ENCODE measurements around the gene CNTFR. TPM values are rescaled to one million over a fixed set of nuclear protein-coding genes. Genes with fewer than 3 reads are reported as not detected.

CNTFR gene
- total and polyA plus RNA-seq, 4 donors = 0.10 to 9.9 (median 2.8) TPM

Other genes with a start within 250 kb of the CNTFR start
- gene MYORG, start 212.8 kb downstream of the CNTFR start, total RNA-seq = 1 to 10 TPM; 6.1 to 9.6 TPM
- 1 to 10 TPM; 1.6 to 2.1 TPM for gene MYORG, start 212.8 kb downstream of the CNTFR start, polyA plus RNA-seq
- gene FAM219A, start 131.2 kb downstream of the CNTFR start, total RNA-seq = 10 to 100 TPM; 43.9 to 48.0 TPM
- 10 to 100 TPM; 10.1 to 10.6 TPM for gene FAM219A, start 131.2 kb downstream of the CNTFR start, polyA plus RNA-seq
- gene DNAI1, start 130.9 kb downstream of the CNTFR start, total RNA-seq = not detected
- gene DNAI1, start 130.9 kb downstream of the CNTFR start, polyA plus RNA-seq = not detected
- gene ENHO, start 66.7 kb downstream of the CNTFR start, total RNA-seq = not detected
- not detected for gene ENHO, start 66.7 kb downstream of the CNTFR start, polyA plus RNA-seq
- 1 to 10 TPM; 6.0 to 9.8 TPM for gene RPP25L, start 22.4 kb upstream of the CNTFR start, total RNA-seq
- 10 to 100 TPM; 16.2 to 17.3 TPM for gene RPP25L, start 22.4 kb upstream of the CNTFR start, polyA plus RNA-seq
- gene DCTN3, start 30.8 kb upstream of the CNTFR start, total RNA-seq = 10 to 100 TPM; 56.7 to 61.4 TPM
- 100 to 1,000 TPM; 106 to 111 TPM for gene DCTN3, start 30.8 kb upstream of the CNTFR start, polyA plus RNA-seq
- not detected for gene ARID3C, start 39.3 kb upstream of the CNTFR start, total RNA-seq
- not detected for gene ARID3C, start 39.3 kb upstream of the CNTFR start, polyA plus RNA-seq
- 10 to 100 TPM; 31.8 to 42.9 TPM for gene SIGMAR1, start 48.1 kb upstream of the CNTFR start, total RNA-seq
- gene SIGMAR1, start 48.1 kb upstream of the CNTFR start, polyA plus RNA-seq = 10 to 100 TPM; 26.3 to 48.1 TPM
- 10 to 100 TPM; 27.2 to 50.9 TPM for gene GALT, start 57.0 kb upstream of the CNTFR start, total RNA-seq
- 10 to 100 TPM; 29.2 to 98.1 TPM for gene GALT, start 57.0 kb upstream of the CNTFR start, polyA plus RNA-seq
- 10 to 100 TPM; 33.7 to 66.4 TPM for gene IL11RA, start 62.5 kb upstream of the CNTFR start, total RNA-seq
- gene IL11RA, start 62.5 kb upstream of the CNTFR start, polyA plus RNA-seq = 10 to 100 TPM; 28.2 to 93.4 TPM
- gene CCL27, start 72.9 kb upstream of the CNTFR start, total RNA-seq = not detected
- not detected for gene CCL27, start 72.9 kb upstream of the CNTFR start, polyA plus RNA-seq
- gene CCL19, start 101.6 kb upstream of the CNTFR start, total RNA-seq = 10 to 100 TPM; 39.7 to 67.5 TPM
- gene CCL19, start 101.6 kb upstream of the CNTFR start, polyA plus RNA-seq = 1 to 10 TPM; 1.9 to 5.5 TPM
- gene CCL21, start 120.4 kb upstream of the CNTFR start, total RNA-seq = 10 to 100 TPM; 13.0 to 29.1 TPM
- 1 to 10 TPM; 1.4 to 2.4 TPM for gene CCL21, start 120.4 kb upstream of the CNTFR start, polyA plus RNA-seq